Choroid plexus epithelial cell (primary cell): ENCODE measurements around the gene NDEL1.

Experiments used
- DNase-seq: peaks from one replicate; pipeline ENCODE4 v3.0.0-alpha.2; 2010; ENCODE audit warnings: low read depth
- H3K4me3 ChIP-seq: 2 replicates; pipeline ENCODE4 v1.5.1; 2011; ENCODE audit warnings: low read depth, mild to moderate bottlenecking, control low read depth, low read length, moderate library complexity
- CTCF ChIP-seq: conservative IDR thresholded peaks from 2 replicates; pipeline ENCODE4 v1.5.1; 2011; ENCODE audit warnings: low read depth, mild to moderate bottlenecking, control low read depth, inconsistent platforms, low read length, moderate library complexity

Gene NDEL1

GRCh38 chr17:8475781-8476180 is 40.1 kb downstream of the NDEL1 start:
- no peak for DNase-seq
- no peak for TF ChIP-seq CTCF
- H3K4me3 ChIP-seq: no peak overlapping the region

- no peak for TF ChIP-seq CTCF
- no peak for DNase-seq
- no peak overlapping the region for H3K4me3 ChIP-seq
These were observed 41.1 kb downstream of the NDEL1 start for GRCh38 chr17:8476741-8477140.

GRCh38 chr17:8477171-8477570 is 41.5 kb downstream of the NDEL1 start:
- TF ChIP-seq CTCF: no peak
- no peak overlapping the region for H3K4me3 ChIP-seq
- DNase-seq: no peak

GRCh38 chr17:8477715-8478441 is 42.2 kb downstream of the NDEL1 start:
- H3K4me3 ChIP-seq: no peak overlapping the region
- no peak for DNase-seq
- TF ChIP-seq CTCF: no peak

GRCh38 chr17:8479431-8479947 is 43.8 kb downstream of the NDEL1 start:
- H3K4me3 ChIP-seq: no peak overlapping the region
- DNase-seq: no peak
- no peak for TF ChIP-seq CTCF

- no peak for DNase-seq
- no peak overlapping the region for H3K4me3 ChIP-seq
These were observed 44.6 kb downstream of the NDEL1 start for GRCh38 chr17:8480011-8480976.

More at GRCh38 chr17:8480011-8480976, 44.6 kb downstream of the NDEL1 start:
- no peak for TF ChIP-seq CTCF
